DOHH2 (cell line): Measurements from ENCODE around the gene LAMA3.

Experiments used
- H3F3A ChIP-seq: fragments of 200-600 bp; sonication (generic), shearing (Covaris generic); 2 replicates; pipeline ENCODE4 v1.6.0; 2016; ENCODE audit warnings: antibody characterized with exemption, mild to moderate bottlenecking; ENCODE audit not compliant: control insufficient read depth, insufficient read depth
- H3K27ac ChIP-seq: fragments of 200-600 bp; sonication (generic); 2 replicates; pipeline ENCODE4 v1.5.1; 2014; ENCODE audit warnings: low read depth, mild to moderate bottlenecking, low read length, moderate library complexity
- H3K27me3 ChIP-seq: fragments of 200-600 bp; sonication (generic); 2 replicates; pipeline ENCODE4 v1.6.1; 2014; ENCODE audit warnings: mild to moderate bottlenecking, low read length, mixed read lengths; ENCODE audit not compliant: control insufficient read depth
- H3K36me3 ChIP-seq: fragments of 200-600 bp; sonication (generic); 2 replicates; pipeline ENCODE4 v1.6.1; 2014; ENCODE audit warnings: mild to moderate bottlenecking, low read length, moderate library complexity, mixed read lengths; ENCODE audit not compliant: control insufficient read depth
- H3K4me1 ChIP-seq: fragments of 200-600 bp; sonication (generic); 2 replicates; pipeline ENCODE4 v1.6.1; 2014; ENCODE audit warnings: mild to moderate bottlenecking, low read length, mixed read lengths; ENCODE audit not compliant: control insufficient read depth
- H3K4me2 ChIP-seq: fragments of 200-600 bp; sonication (generic); 2 replicates; pipeline ENCODE4 v1.6.0; 2014; ENCODE audit warnings: mild to moderate bottlenecking, low read length, moderate library complexity
- H3K4me3 ChIP-seq: fragments of 200-600 bp; sonication (generic); 2 replicates; pipeline ENCODE4 v1.5.1; 2014; ENCODE audit warnings: mild to moderate bottlenecking, low read length, mixed read lengths
- H3K79me2 ChIP-seq: fragments of 200-600 bp; sonication (generic); 2 replicates; pipeline ENCODE4 v1.6.1; 2014; ENCODE audit warnings: mild to moderate bottlenecking, low read length, mixed read lengths; ENCODE audit not compliant: control insufficient read depth
- H3K9me2 ChIP-seq: fragments of 200-600 bp; sonication (generic); replicated peaks from 2 replicates; pipeline ENCODE4 v1.6.1; 2014; ENCODE audit warnings: mild to moderate bottlenecking, low read length, mixed read lengths; ENCODE audit not compliant: control insufficient read depth
- H3K9me3 ChIP-seq: fragments of 200-600 bp; sonication (generic); 2 replicates; pipeline ENCODE4 v1.6.1; 2014; ENCODE audit warnings: antibody characterized with exemption, low read length, mixed read lengths; ENCODE audit not compliant: control insufficient read depth, insufficient read depth
- H4K20me1 ChIP-seq: fragments of 200-600 bp; sonication (generic); 2 replicates; pipeline ENCODE4 v1.6.0; 2014; ENCODE audit warnings: low read depth, mild to moderate bottlenecking, antibody characterized with exemption, low read length, moderate library complexity; ENCODE audit not compliant: control insufficient read depth, insufficient read depth
- CTCF ChIP-seq: fragments of 200-600 bp; sonication (generic); IDR thresholded peaks from one replicate; pipeline ENCODE4 v1.5.1; 2014; ENCODE audit warnings: antibody characterized with exemption, mild to moderate bottlenecking, low read depth, low read length; ENCODE audit not compliant: poor library complexity, severe bottlenecking
- EZH2phosphoT487 ChIP-seq: fragments of 200-600 bp; sonication (generic); IDR thresholded peaks from 2 replicates; pipeline ENCODE4 v1.6.1; 2017; ENCODE audit warnings: borderline replicate concordance, mild to moderate bottlenecking, antibody characterized with exemption, low read length, moderate library complexity, mixed read lengths

LAMA3 gene

GRCh38 chr18:23703987-23704384 lies 14.7 kb downstream of the LAMA3 start:
- H3K4me3 ChIP-seq, result no peak overlapping the region
- no peak for TF ChIP-seq CTCF
- TF ChIP-seq EZH2phosphoT487, result no peak
- no peaks in the 10 kb centered on the region for H3K9me2 ChIP-seq
- no peaks in the 10 kb centered on the region for H3K36me3 ChIP-seq
- H4K20me1 ChIP-seq, result no peaks in the 10 kb centered on the region
- H3K27me3 ChIP-seq, result peaks cover 10% of the 10 kb centered on the region
- H3K9me3 ChIP-seq, result no peaks in the 10 kb centered on the region
- no peak overlapping the region for H3K27ac ChIP-seq
- H3K4me1 ChIP-seq, result no peaks in the 10 kb centered on the region
- H3K79me2 ChIP-seq, result no peaks in the 10 kb centered on the region
- no peak overlapping the region for H3K4me2 ChIP-seq
- H3F3A ChIP-seq, result no peaks in the 10 kb centered on the region

- Histone ChIP-seq H3K9me2 (no peaks in the 10 kb centered on the region), H3K79me2 (no peaks in the 10 kb centered on the region), H3K27me3 (peaks cover 10% of the 10 kb centered on the region), H3K36me3 (no peaks in the 10 kb centered on the region), H3K27ac (no peak overlapping the region), H4K20me1 (no peaks in the 10 kb centered on the region), H3K9me3 (no peaks in the 10 kb centered on the region), H3K4me3 (no peak overlapping the region), H3F3A (no peaks in the 10 kb centered on the region), H3K4me2 (no peak overlapping the region), H3K4me1 (no peaks in the 10 kb centered on the region)
- TF ChIP-seq EZH2phosphoT487, result no peak
- no peak for TF ChIP-seq CTCF
Measured at GRCh38 chr18:23704806-23705205, 15.6 kb downstream of the LAMA3 start.

- H3K9me3 ChIP-seq, result no peaks in the 10 kb centered on the region
- no peaks in the 10 kb centered on the region for H3K36me3 ChIP-seq
- no peak overlapping the region for H3K27ac ChIP-seq
- TF ChIP-seq CTCF, result no peak
- TF ChIP-seq EZH2phosphoT487, result no peak
- no peaks in the 10 kb centered on the region for H4K20me1 ChIP-seq
- H3F3A ChIP-seq, result no peaks in the 10 kb centered on the region
- no peak overlapping the region for H3K4me3 ChIP-seq
- H3K27me3 ChIP-seq, result peaks cover 10% of the 10 kb centered on the region
- H3K79me2 ChIP-seq, result no peaks in the 10 kb centered on the region
- H3K9me2 ChIP-seq, result no peaks in the 10 kb centered on the region
- H3K4me1 ChIP-seq, result no peaks in the 10 kb centered on the region
- H3K4me2 ChIP-seq, result no peak overlapping the region
Measured at GRCh38 chr18:23706971-23707640, 17.9 kb downstream of the LAMA3 start.
